Lung (tissue), 12 donors: ENCODE measurements around the gene PCNT. TPM values are rescaled to one million over a fixed set of nuclear protein-coding genes. Genes with fewer than 3 reads are reported as not detected.

Experiments used
- ATAC-seq: fragments of 200-7000 bp; cut with Tn5 transposase; one replicate; pipeline ENCODE4 v1.9.1; 2020; ENCODE audit warnings: moderate number of reproducible peaks; ENCODE audit not compliant: insufficient read depth, low FRiP score
- DNase-seq, 3 donors: peaks; one replicate each; pipeline ENCODE4 v3.0.0-alpha.2; 2013 to 2017
- H3K27ac ChIP-seq, 2 donors: one replicate each; pipeline ENCODE4 v1.5.1; 2013; ENCODE audit warnings: mild to moderate bottlenecking in 2 of 2, moderate library complexity in 2 of 2, control low read depth in 1 of 2, inconsistent platforms in 1 of 2, low read depth in 1 of 2, low read length in 1 of 2
- H3K27me3 ChIP-seq, 3 donors: one replicate each; pipeline ENCODE4 v1.5.1; 2013; ENCODE audit warnings: low read length in 2 of 3; ENCODE audit not compliant: control insufficient read depth in 3 of 3, insufficient read depth in 3 of 3
- H3K36me3 ChIP-seq, 4 donors: one replicate each; pipeline ENCODE4 v1.5.1; 2013; ENCODE audit warnings: low read length in 4 of 4, mild to moderate bottlenecking in 1 of 4, moderate library complexity in 1 of 4; ENCODE audit not compliant: control insufficient read depth in 4 of 4, insufficient read depth in 4 of 4
- H3K4me1 ChIP-seq, 5 donors: one replicate each; pipeline ENCODE4 v1.5.1; 2013; ENCODE audit warnings: low read length in 5 of 5, mild to moderate bottlenecking in 2 of 5, moderate library complexity in 1 of 5; ENCODE audit not compliant: control insufficient read depth in 5 of 5, insufficient read depth in 5 of 5
- H3K4me3 ChIP-seq: one replicate; pipeline ENCODE4 v1.5.1; 2013; ENCODE audit warnings: mild to moderate bottlenecking, control low read depth, moderate library complexity
- H3K9ac ChIP-seq, 2 donors: one replicate each; pipeline ENCODE4 v1.5.1; 2013; ENCODE audit warnings: low read length in 2 of 2, control low read depth in 1 of 2; ENCODE audit not compliant: insufficient read depth in 1 of 2
- H3K9me3 ChIP-seq, 4 donors: one replicate each; pipeline ENCODE4 v1.5.1; 2013; ENCODE audit warnings: low read length in 3 of 4, mild to moderate bottlenecking in 1 of 4, moderate library complexity in 1 of 4; ENCODE audit not compliant: control insufficient read depth in 4 of 4, insufficient read depth in 3 of 4
- CTCF ChIP-seq: IDR thresholded peaks from 2 replicates; pipeline ENCODE4 v1.5.1; 2012; ENCODE audit warnings: mild to moderate bottlenecking; ENCODE audit errors: control extremely low read depth, extremely low read depth
- WGBS, 2 donors: extraction: QIAGEN DNeasy Blood & Tissue Kit; methylation state at CpG; one replicate each; pipeline ENCODE4 v1.1.7; 2013; 5-methylcytosine and 5-hydroxymethylcytosine counted together
- polyA plus RNA-seq, 2 donors: library from polyadenylated mRNA; stranded (reverse); fragments of 200-250 nt; gene quantifications; one replicate each; pipeline ENCODE4 v1.2.1, GENCODE V29; 2013
- total RNA-seq, 2 donors: library from RNA; depleted of rRNA in 1 of 2; stranded (reverse); fragments of >200 nt in 1 of 2; gene quantifications; one replicate each; pipeline ENCODE4 v1.2.1, GENCODE V29; 2014 to 2021
- donor health status: control.
- donor health status: control.
- donor health status: Bipolar disorder and iron deficiency.
- donor health status: healthy.
- donor health status: DM: yes; HTN: yes; CAD: no.

PCNT gene
- total and polyA plus RNA-seq, 4 donors, result 9.8 to 37.2 (median 18.5) TPM

- H3K9me3 ChIP-seq, result no peaks in the 10 kb centered on the region
- 52 to 56% methylated on average over 3 of the region's 3 CpGs for WGBS, 2 donors
- H3K4me1 ChIP-seq, result peaks cover 8 to 29% (median 20%) of the 10 kb centered on the region in 5 donors
- no peak overlapping the region for H3K9ac ChIP-seq
- no peak for ATAC-seq
- TF ChIP-seq CTCF, result no peak
- no peak for DNase-seq
- no peak overlapping the region for H3K27ac ChIP-seq
- H3K27me3 ChIP-seq, result no peaks in the 10 kb centered on the region
- no peak overlapping the region for H3K4me3 ChIP-seq
- peaks cover 0 to 6% (median 1%) of the 10 kb centered on the region in 4 donors for H3K36me3 ChIP-seq
Observed at GRCh38 chr21:46454142-46454541, 130.2 kb downstream of the PCNT start.

- TF ChIP-seq CTCF, result no peak
- H3K4me3 ChIP-seq, result no peak overlapping the region
- no peak for ATAC-seq
- no peaks in the 10 kb centered on the region for H3K9me3 ChIP-seq
- peaks cover 8 to 29% (median 23%) of the 10 kb centered on the region in 5 donors for H3K4me1 ChIP-seq
- H3K27me3 ChIP-seq, result no peaks in the 10 kb centered on the region
- H3K27ac ChIP-seq, result peak overlapping the region in 1 of 2 donors; percentile 66
- peaks cover 0 to 6% (median 1%) of the 10 kb centered on the region in 4 donors for H3K36me3 ChIP-seq
- no peak overlapping the region for H3K9ac ChIP-seq
- DNase-seq, result no peak
- WGBS, 2 donors, result 54 to 62% methylated on average over 4 of the region's 4 CpGs
Observed at GRCh38 chr21:46454634-46455390, 130.9 kb downstream of the PCNT start.

GRCh38 chr21:46455575-46456385, 131.8 kb downstream of the PCNT start:
- Histone ChIP-seq H3K9ac (peak overlapping the region in 1 of 2 donors; percentile 36), H3K9me3 (no peaks in the 10 kb centered on the region), H3K27ac (peak overlapping the region; percentile 32 to 66), H3K36me3 (peaks cover 0 to 6% (median 1%) of the 10 kb centered on the region in 4 donors), H3K27me3 (no peaks in the 10 kb centered on the region), H3K4me1 (peaks cover 8 to 29% (median 25%) of the 10 kb centered on the region in 5 donors), H3K4me3 (no peak overlapping the region)
- 56 to 60% methylated on average over 10 of the region's 10 CpGs for WGBS, 2 donors
- DNase-seq, result peak; percentile 30 to 66 (median 55)
- ATAC-seq, result no peak
- no peak for TF ChIP-seq CTCF
